SK-N-SH treated with all-trans-retinoic acid at 6 μM for 48 hours (cell line): Measurements from ENCODE around the gene BBS9.
A peak's percentile ranks its signal among the peaks of the same experiment; 100 is the strongest.

Experiments used
- ATAC-seq: fragments of 200-7000 bp; cut with Tn5 transposase; 3 replicates; pipeline ENCODE4 v1.9.1; 2020; ENCODE audit warnings: mild to moderate bottlenecking, moderate library complexity
- ARNTL ChIP-seq: fragments of 450-650 bp; formaldehyde crosslinking; IDR thresholded peaks from 2 replicates; pipeline ENCODE4 v1.5.0; 2020; ENCODE audit warnings: low read depth, mild to moderate bottlenecking, moderate library complexity, borderline replicate concordance
- CSDC2 ChIP-seq: fragments of 250-450 bp; sonication (Bioruptor Pico); IDR thresholded peaks from 2 replicates; pipeline ENCODE4 v1.5.0; 2020; ENCODE audit warnings: mild to moderate bottlenecking, moderate library complexity
- ESRRG ChIP-seq: fragments of 250-450 bp; sonication (Bioruptor Pico); IDR thresholded peaks from 2 replicates; pipeline ENCODE4 v1.6.1; 2021; ENCODE audit warnings: mild to moderate bottlenecking
- GLIS3 ChIP-seq: fragments of 250-450 bp; sonication (Bioruptor Pico); IDR thresholded peaks from 2 replicates; pipeline ENCODE4 v1.5.0; 2020; ENCODE audit warnings: mild to moderate bottlenecking, moderate library complexity
- ISL1 ChIP-seq: fragments of 250-450 bp; sonication (Bioruptor Pico); IDR thresholded peaks from 2 replicates; pipeline ENCODE4 v2.1.2; 2022; ENCODE audit warnings: mild to moderate bottlenecking, moderate library complexity
- OSR1 ChIP-seq: fragments of 250-450 bp; sonication (Bioruptor Pico); IDR thresholded peaks from 2 replicates; pipeline ENCODE4 v1.8.0; 2022; ENCODE audit warnings: moderate library complexity, mild to moderate bottlenecking, inconsistent platforms
- PPARA ChIP-seq: fragments of 250-450 bp; sonication (Bioruptor Pico); IDR thresholded peaks from 2 replicates; pipeline ENCODE4 v1.5.0; 2020; ENCODE audit warnings: mild to moderate bottlenecking, borderline replicate concordance
- RARB ChIP-seq: fragments of 250-450 bp; sonication (Bioruptor Pico); IDR thresholded peaks from 2 replicates; pipeline ENCODE4 v1.8.0; 2021; ENCODE audit warnings: mild to moderate bottlenecking, moderate library complexity
- TCF4 ChIP-seq: fragments of 250-450 bp; sonication (Bioruptor Pico); IDR thresholded peaks from 2 replicates; pipeline ENCODE4 v1.8.0; 2021; ENCODE audit warnings: mild to moderate bottlenecking, moderate library complexity, borderline replicate concordance
- TOX ChIP-seq: fragments of 250-450 bp; sonication (Bioruptor Pico); IDR thresholded peaks from 2 replicates; pipeline ENCODE4 v1.8.0; 2021; ENCODE audit warnings: mild to moderate bottlenecking, moderate library complexity, borderline replicate concordance
- ZC3H10 ChIP-seq: fragments of 250-450 bp; sonication (Bioruptor Pico); IDR thresholded peaks from 2 replicates; pipeline ENCODE4 v1.5.1; 2021; ENCODE audit warnings: mild to moderate bottlenecking, moderate library complexity
- ZFP3 ChIP-seq: fragments of 250-450 bp; sonication (Bioruptor Pico); IDR thresholded peaks from 2 replicates; pipeline ENCODE4 v1.5.0; 2020; ENCODE audit warnings: mild to moderate bottlenecking, moderate library complexity
- ZFP30 ChIP-seq: fragments of 450-650 bp; formaldehyde crosslinking; IDR thresholded peaks from 2 replicates; pipeline ENCODE4 v1.5.0; 2022; ENCODE audit warnings: mild to moderate bottlenecking, moderate library complexity
- ZNF565 ChIP-seq: fragments of 450-650 bp; formaldehyde crosslinking; conservative IDR thresholded peaks from 2 replicates; pipeline ENCODE4 v1.5.0; 2020; ENCODE audit warnings: low read depth, mild to moderate bottlenecking, moderate library complexity
- ZNF70 ChIP-seq: fragments of 450-650 bp; formaldehyde crosslinking; IDR thresholded peaks from 2 replicates; pipeline ENCODE4 v1.5.0; 2020; ENCODE audit warnings: mild to moderate bottlenecking, moderate library complexity
- ZNF8 ChIP-seq: fragments of 450-650 bp; formaldehyde crosslinking; IDR thresholded peaks from 2 replicates; pipeline ENCODE4 v1.5.0; 2020; ENCODE audit warnings: mild to moderate bottlenecking, moderate library complexity
- TF ChIP-seq, protein P1 (sequence below): fragments of 250-450 bp; sonication (Bioruptor Pico); IDR thresholded peaks from 2 replicates; pipeline ENCODE4 v1.5.1; 2021; ENCODE audit warnings: mild to moderate bottlenecking, moderate library complexity
- TF ChIP-seq, protein P2 (sequence below): fragments of 250-450 bp; sonication (Bioruptor Pico); IDR thresholded peaks from 2 replicates; pipeline ENCODE4 v1.8.0; 2021; ENCODE audit warnings: low read depth, mild to moderate bottlenecking, moderate library complexity, borderline replicate concordance
- TF ChIP-seq, protein P3 (sequence below): fragments of 250-450 bp; sonication (Bioruptor Pico); IDR thresholded peaks from 2 replicates; pipeline ENCODE4 v1.5.1; 2020; ENCODE audit warnings: low read depth, mild to moderate bottlenecking, moderate library complexity
- TF ChIP-seq, protein P4 (sequence below): fragments of 250-450 bp; sonication (Bioruptor Pico); IDR thresholded peaks from 2 replicates; pipeline ENCODE4 v1.5.0; 2020; ENCODE audit warnings: mild to moderate bottlenecking, moderate library complexity

Gene BBS9

DNA sequence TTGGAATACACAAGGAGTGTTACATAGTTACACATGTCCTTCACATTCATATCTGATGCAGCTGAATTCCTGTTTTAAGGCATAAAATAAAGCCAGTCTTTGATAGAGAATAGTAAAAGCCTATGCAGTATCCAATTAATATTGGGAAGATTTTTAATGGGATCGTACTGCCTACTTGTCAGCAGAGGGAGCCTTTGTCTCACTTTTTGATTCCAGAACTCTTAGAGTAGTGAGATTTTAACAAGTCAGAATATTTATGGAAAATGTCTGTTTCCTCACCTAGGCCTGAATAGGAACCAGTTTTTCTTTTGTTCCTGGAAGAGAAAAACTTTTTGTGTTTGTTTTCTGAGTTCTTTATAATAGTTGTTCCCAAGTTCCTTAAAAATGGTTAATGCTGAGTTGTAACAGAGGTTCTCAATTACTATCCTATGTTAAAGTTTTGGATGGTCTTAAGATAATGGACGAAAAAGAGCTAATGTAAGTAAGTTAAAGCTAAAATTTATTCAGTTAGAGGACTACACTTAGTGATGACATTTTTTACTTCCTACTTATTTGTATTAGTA lies 114.0 kb downstream of the BBS9 start:
- TF ChIP-seq, protein P1, sequence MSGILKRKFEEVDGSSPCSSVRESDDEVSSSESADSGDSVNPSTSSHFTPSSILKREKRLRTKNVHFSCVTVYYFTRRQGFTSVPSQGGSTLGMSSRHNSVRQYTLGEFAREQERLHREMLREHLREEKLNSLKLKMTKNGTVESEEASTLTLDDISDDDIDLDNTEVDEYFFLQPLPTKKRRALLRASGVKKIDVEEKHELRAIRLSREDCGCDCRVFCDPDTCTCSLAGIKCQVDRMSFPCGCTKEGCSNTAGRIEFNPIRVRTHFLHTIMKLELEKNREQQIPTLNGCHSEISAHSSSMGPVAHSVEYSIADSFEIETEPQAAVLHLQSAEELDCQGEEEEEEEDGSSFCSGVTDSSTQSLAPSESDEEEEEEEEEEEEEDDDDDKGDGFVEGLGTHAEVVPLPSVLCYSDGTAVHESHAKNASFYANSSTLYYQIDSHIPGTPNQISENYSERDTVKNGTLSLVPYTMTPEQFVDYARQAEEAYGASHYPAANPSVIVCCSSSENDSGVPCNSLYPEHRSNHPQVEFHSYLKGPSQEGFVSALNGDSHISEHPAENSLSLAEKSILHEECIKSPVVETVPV, result no peak
- no peak for TF ChIP-seq ZFP3 (CRISPR knock-in tag)
- TF ChIP-seq, protein P2, sequence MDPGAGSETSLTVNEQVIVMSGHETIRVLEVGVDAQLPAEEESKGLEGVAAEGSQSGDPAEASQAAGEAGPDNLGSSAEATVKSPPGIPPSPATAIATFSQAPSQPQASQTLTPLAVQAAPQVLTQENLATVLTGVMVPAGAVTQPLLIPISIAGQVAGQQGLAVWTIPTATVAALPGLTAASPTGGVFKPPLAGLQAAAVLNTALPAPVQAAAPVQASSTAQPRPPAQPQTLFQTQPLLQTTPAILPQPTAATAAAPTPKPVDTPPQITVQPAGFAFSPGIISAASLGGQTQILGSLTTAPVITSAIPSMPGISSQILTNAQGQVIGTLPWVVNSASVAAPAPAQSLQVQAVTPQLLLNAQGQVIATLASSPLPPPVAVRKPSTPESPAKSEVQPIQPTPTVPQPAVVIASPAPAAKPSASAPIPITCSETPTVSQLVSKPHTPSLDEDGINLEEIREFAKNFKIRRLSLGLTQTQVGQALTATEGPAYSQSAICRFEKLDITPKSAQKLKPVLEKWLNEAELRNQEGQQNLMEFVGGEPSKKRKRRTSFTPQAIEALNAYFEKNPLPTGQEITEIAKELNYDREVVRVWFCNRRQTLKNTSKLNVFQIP (CRISPR knock-in tag), result no peak
- TF ChIP-seq OSR1 (CRISPR knock-in tag), result no peak
- TF ChIP-seq GLIS3 (CRISPR knock-in tag), result no peak
- TF ChIP-seq ISL1 (CRISPR knock-in tag), result no peak
- TF ChIP-seq RARB (CRISPR knock-in tag), result no peak
- TF ChIP-seq, protein P3, sequence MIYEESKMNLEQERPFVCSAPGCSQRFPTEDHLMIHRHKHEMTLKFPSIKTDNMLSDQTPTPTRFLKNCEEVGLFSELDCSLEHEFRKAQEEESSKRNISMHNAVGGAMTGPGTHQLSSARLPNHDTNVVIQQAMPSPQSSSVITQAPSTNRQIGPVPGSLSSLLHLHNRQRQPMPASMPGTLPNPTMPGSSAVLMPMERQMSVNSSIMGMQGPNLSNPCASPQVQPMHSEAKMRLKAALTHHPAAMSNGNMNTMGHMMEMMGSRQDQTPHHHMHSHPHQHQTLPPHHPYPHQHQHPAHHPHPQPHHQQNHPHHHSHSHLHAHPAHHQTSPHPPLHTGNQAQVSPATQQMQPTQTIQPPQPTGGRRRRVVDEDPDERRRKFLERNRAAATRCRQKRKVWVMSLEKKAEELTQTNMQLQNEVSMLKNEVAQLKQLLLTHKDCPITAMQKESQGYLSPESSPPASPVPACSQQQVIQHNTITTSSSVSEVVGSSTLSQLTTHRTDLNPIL, result no peak
- TF ChIP-seq ZNF565 (CRISPR knock-in tag), result no peak
- TF ChIP-seq ZC3H10 (CRISPR knock-in tag), result no peak
- TF ChIP-seq, all 23 proteins: peak for 0
- ATAC-seq, result peak; percentile 99

DNA sequence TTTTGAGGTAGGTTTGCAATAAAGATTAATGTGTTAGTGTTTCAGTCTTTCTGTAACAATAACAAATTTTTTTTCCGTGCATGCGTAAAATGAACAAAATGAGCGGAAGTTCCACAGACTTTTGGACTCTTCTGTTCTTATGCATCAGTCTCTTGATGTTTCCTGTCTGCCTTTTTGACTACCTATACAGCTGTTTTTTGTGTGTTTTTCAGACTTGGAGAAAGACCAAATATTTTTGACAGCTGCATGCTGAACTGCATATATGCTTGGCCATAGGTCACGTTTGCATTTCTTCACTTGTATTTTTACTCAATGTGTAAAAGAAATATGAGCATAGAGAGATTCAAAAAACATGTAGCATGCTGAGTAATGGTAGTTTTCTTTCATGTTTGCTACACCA lies 119.3 kb downstream of the BBS9 start:
- ATAC-seq, result no peak
- TF ChIP-seq, protein P1, result no peak
- TF ChIP-seq, protein P3, result no peak
- TF ChIP-seq ZFP30 (no peak), ZNF70 (CRISPR knock-in tag) (no peak), ZNF565 (CRISPR knock-in tag) (no peak), TCF4 (CRISPR knock-in tag) (no peak), ZNF8 (CRISPR knock-in tag) (no peak)
- TF ChIP-seq, all 23 proteins: peak for 0

DNA sequence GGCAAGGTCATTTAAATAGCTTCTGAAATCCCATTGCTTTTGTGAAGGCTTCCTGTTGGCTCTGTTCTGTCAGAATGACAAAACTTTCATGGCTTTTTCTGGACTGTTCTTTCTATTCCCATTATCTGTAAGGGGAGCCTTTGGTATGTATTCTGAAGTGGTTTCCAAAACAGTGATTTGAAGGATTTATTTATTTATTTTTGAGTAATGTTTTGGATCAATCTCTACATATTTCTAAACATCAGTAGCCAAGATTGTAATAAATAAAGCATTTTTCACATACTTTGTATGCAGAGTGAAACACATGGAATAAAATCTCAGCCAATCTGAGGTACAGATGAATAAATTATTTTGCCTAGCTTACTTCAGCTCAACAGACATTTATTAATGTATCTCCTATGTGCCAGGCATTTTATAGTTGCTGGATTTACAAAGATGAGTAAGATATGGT lies 121.1 kb downstream of the BBS9 start:
- ATAC-seq, result peak; percentile 95
- no peak for TF ChIP-seq ESRRG (CRISPR knock-in tag)
- no peak for TF ChIP-seq ZNF565 (CRISPR knock-in tag)
- peak; percentile 77; the same call in 1 of the 2 replicates for TF ChIP-seq TOX (CRISPR knock-in tag)
- peak; percentile 86 for TF ChIP-seq ISL1 (CRISPR knock-in tag)

DNA sequence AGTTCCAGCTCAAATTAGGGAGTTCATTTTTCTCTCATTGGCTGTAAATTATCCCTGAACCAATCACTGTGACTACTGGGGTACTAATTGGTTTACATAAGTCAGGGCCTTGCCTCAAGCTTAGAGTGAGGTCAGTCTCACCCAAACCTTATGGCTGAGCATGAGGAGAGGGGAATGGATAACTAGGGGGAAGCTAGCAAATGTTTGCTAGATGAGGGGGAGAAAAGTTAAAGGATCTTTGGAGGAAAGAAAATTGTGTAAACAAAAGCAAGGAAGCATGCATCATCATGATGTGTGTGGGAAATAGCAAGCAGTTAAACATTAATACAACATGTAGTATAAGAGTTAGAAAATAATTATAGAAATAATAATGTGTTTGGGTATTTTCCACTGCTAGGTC lies 121.9 kb downstream of the BBS9 start:
- ATAC-seq, result no peak
- no peak for TF ChIP-seq ZC3H10 (CRISPR knock-in tag)
- TF ChIP-seq ZNF565 (CRISPR knock-in tag), result no peak
- TF ChIP-seq, protein P4, sequence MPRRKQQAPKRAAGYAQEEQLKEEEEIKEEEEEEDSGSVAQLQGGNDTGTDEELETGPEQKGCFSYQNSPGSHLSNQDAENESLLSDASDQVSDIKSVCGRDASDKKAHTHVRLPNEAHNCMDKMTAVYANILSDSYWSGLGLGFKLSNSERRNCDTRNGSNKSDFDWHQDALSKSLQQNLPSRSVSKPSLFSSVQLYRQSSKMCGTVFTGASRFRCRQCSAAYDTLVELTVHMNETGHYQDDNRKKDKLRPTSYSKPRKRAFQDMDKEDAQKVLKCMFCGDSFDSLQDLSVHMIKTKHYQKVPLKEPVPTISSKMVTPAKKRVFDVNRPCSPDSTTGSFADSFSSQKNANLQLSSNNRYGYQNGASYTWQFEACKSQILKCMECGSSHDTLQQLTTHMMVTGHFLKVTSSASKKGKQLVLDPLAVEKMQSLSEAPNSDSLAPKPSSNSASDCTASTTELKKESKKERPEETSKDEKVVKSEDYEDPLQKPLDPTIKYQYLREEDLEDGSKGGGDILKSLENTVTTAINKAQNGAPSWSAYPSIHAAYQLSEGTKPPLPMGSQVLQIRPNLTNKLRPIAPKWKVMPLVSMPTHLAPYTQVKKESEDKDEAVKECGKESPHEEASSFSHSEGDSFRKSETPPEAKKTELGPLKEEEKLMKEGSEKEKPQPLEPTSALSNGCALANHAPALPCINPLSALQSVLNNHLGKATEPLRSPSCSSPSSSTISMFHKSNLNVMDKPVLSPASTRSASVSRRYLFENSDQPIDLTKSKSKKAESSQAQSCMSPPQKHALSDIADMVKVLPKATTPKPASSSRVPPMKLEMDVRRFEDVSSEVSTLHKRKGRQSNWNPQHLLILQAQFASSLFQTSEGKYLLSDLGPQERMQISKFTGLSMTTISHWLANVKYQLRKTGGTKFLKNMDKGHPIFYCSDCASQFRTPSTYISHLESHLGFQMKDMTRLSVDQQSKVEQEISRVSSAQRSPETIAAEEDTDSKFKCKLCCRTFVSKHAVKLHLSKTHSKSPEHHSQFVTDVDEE, result no peak
- no peak for TF ChIP-seq ZFP30
- no peak for TF ChIP-seq ARNTL (CRISPR knock-in tag)
- no peak for TF ChIP-seq CSDC2 (CRISPR knock-in tag)
- TF ChIP-seq TCF4 (CRISPR knock-in tag), result no peak
- TF ChIP-seq ZNF70 (CRISPR knock-in tag), result no peak
- TF ChIP-seq RARB (CRISPR knock-in tag), result no peak
- no peak for TF ChIP-seq ZFP3 (CRISPR knock-in tag)
- TF ChIP-seq, protein P2 (CRISPR knock-in tag), result no peak
- TF ChIP-seq, protein P1, result no peak
- TF ChIP-seq TOX (CRISPR knock-in tag), result no peak
- TF ChIP-seq PPARA (CRISPR knock-in tag), result no peak
